Erythroblast (primary cell): ENCODE measurements around the gene CTU2.

Experiments
- GATA1 ChIP-seq: IDR thresholded peaks from 2 replicates; pipeline ENCODE4 v1.6.1; 2011; ENCODE audit warnings: low read depth, mild to moderate bottlenecking, control low read depth, low read length, moderate library complexity
- POLR2A ChIP-seq: IDR thresholded peaks from 2 replicates; pipeline ENCODE4 v1.6.1; 2011; ENCODE audit warnings: mild to moderate bottlenecking, low read length

- TF ChIP-seq POLR2A (no peak), GATA1 (no peak)
Measured at GRCh38 chr16:88720396-88720970, 14.2 kb downstream of the CTU2 start.
